ES-I3 (cell line): ENCODE data around the gene CCDC182.

Experiments
- H3K36me3 ChIP-seq: 2 replicates; pipeline ENCODE4 v1.6.1; 2013; ENCODE audit warnings: mild to moderate bottlenecking, low read length, control low read depth, moderate library complexity; ENCODE audit not compliant: insufficient read depth
- H3K4me1 ChIP-seq: 2 replicates; pipeline ENCODE4 v1.6.1; 2013; ENCODE audit warnings: mild to moderate bottlenecking, control low read depth, low read length; ENCODE audit not compliant: insufficient read depth
- H3K9ac ChIP-seq: 2 replicates; pipeline ENCODE4 v1.6.1; 2013; ENCODE audit warnings: low read depth, mild to moderate bottlenecking, low read length, moderate library complexity
- H3K9me3 ChIP-seq: 2 replicates; pipeline ENCODE4 v1.6.1; 2013; ENCODE audit warnings: mild to moderate bottlenecking, low read length, moderate library complexity; ENCODE audit not compliant: control insufficient read depth, insufficient read depth

CCDC182 gene

GRCh38 chr17:57745242-57745641, at the start of gene CCDC182:
Gene CCDC182 (minus strand): TSS chr17:57745299. CDS start chr17:57745272, 27 bp downstream.
- Histone ChIP-seq H3K9me3 (no peaks in the 10 kb centered on the region), H3K4me1 (no peaks in the 10 kb centered on the region; the same call in 1 of the 2 replicates), H3K36me3 (no peaks in the 10 kb centered on the region), H3K9ac (no peak within 1 kb of the TSS)

GRCh38 chr17:57794841-57795240, 49.7 kb upstream of the CCDC182 start:
- H3K36me3 ChIP-seq, result no peaks in the 10 kb centered on the region; the same call in 1 of the 2 replicates
- no peak overlapping the region for H3K9ac ChIP-seq
- no peaks in the 10 kb centered on the region for H3K9me3 ChIP-seq
- no peaks in the 10 kb centered on the region for H3K4me1 ChIP-seq

GRCh38 chr17:57788725-57789124, 43.6 kb upstream of the CCDC182 start:
- Histone ChIP-seq H3K36me3 (no peaks in the 10 kb centered on the region), H3K4me1 (0 out of 2 replicates have a peak, but pooled peaks cover 5% of the 10 kb centered on the region), H3K9ac (no peak overlapping the region), H3K9me3 (no peaks in the 10 kb centered on the region)

- H3K9me3 ChIP-seq, result no peaks in the 10 kb centered on the region
- H3K36me3 ChIP-seq, result no peaks in the 10 kb centered on the region
- peaks cover 20% of the 10 kb centered on the region for H3K4me1 ChIP-seq
- H3K9ac ChIP-seq, result no peak overlapping the region
Observed at GRCh38 chr17:57785022-57785421, 39.9 kb upstream of the CCDC182 start.

- Histone ChIP-seq H3K36me3 (no peaks in the 10 kb centered on the region), H3K9me3 (no peaks in the 10 kb centered on the region), H3K4me1 (peaks cover 20% of the 10 kb centered on the region), H3K9ac (no peak overlapping the region)
Observed at GRCh38 chr17:57784226-57784895, 39.3 kb upstream of the CCDC182 start.

GRCh38 chr17:57783338-57783742, 38.2 kb upstream of the CCDC182 start:
- H3K4me1 ChIP-seq, result peaks cover 20% of the 10 kb centered on the region
- H3K36me3 ChIP-seq, result no peaks in the 10 kb centered on the region
- peak overlapping the region; percentile 30; the same call in 1 of the 2 replicates for H3K9ac ChIP-seq
- no peaks in the 10 kb centered on the region for H3K9me3 ChIP-seq

GRCh38 chr17:57782647-57783337, 37.7 kb upstream of the CCDC182 start:
- Histone ChIP-seq H3K9ac (peak overlapping the region; percentile 30; the same call in 1 of the 2 replicates), H3K4me1 (peaks cover 20% of the 10 kb centered on the region), H3K36me3 (no peaks in the 10 kb centered on the region), H3K9me3 (no peaks in the 10 kb centered on the region)

GRCh38 chr17:57782062-57782490, 37.0 kb upstream of the CCDC182 start:
- no peaks in the 10 kb centered on the region for H3K36me3 ChIP-seq

GRCh38 chr17:57781386-57782061, 36.4 kb upstream of the CCDC182 start:
- Histone ChIP-seq H3K4me1 (peaks cover 20% of the 10 kb centered on the region), H3K9me3 (no peaks in the 10 kb centered on the region), H3K9ac (no peak overlapping the region), H3K36me3 (no peaks in the 10 kb centered on the region)

More at GRCh38 chr17:57782062-57782490, 37.0 kb upstream of the CCDC182 start:
- H3K9ac ChIP-seq, result no peak overlapping the region
- no peaks in the 10 kb centered on the region for H3K9me3 ChIP-seq
- H3K4me1 ChIP-seq, result peaks cover 20% of the 10 kb centered on the region

- Histone ChIP-seq H3K36me3 (no peaks in the 10 kb centered on the region), H3K9ac (no peak overlapping the region), H3K9me3 (no peaks in the 10 kb centered on the region), H3K4me1 (peaks cover 20% of the 10 kb centered on the region)
Observed at GRCh38 chr17:57779706-57780105, 34.6 kb upstream of the CCDC182 start.

GRCh38 chr17:57778306-57778705, 33.2 kb upstream of the CCDC182 start:
- no peak overlapping the region for H3K9ac ChIP-seq
- H3K36me3 ChIP-seq, result no peaks in the 10 kb centered on the region
- H3K9me3 ChIP-seq, result no peaks in the 10 kb centered on the region
- peaks cover 12% of the 10 kb centered on the region for H3K4me1 ChIP-seq

- H3K9ac ChIP-seq, result no peak overlapping the region
- no peaks in the 10 kb centered on the region for H3K9me3 ChIP-seq
- no peaks in the 10 kb centered on the region for H3K36me3 ChIP-seq
- H3K4me1 ChIP-seq, result no peaks in the 10 kb centered on the region
Observed at GRCh38 chr17:57776366-57776765, 31.3 kb upstream of the CCDC182 start.

- H3K9ac ChIP-seq, result no peak overlapping the region
- H3K4me1 ChIP-seq, result no peaks in the 10 kb centered on the region
- no peaks in the 10 kb centered on the region for H3K36me3 ChIP-seq
- H3K9me3 ChIP-seq, result no peaks in the 10 kb centered on the region
Observed at GRCh38 chr17:57774872-57775271, 29.8 kb upstream of the CCDC182 start.

- Histone ChIP-seq H3K36me3 (no peaks in the 10 kb centered on the region), H3K4me1 (no peaks in the 10 kb centered on the region), H3K9me3 (no peaks in the 10 kb centered on the region), H3K9ac (no peak overlapping the region)
Observed at GRCh38 chr17:57773557-57773956, 28.5 kb upstream of the CCDC182 start.
